ENCODE results near the gene WDR59.

WDR59 gene

DNA sequence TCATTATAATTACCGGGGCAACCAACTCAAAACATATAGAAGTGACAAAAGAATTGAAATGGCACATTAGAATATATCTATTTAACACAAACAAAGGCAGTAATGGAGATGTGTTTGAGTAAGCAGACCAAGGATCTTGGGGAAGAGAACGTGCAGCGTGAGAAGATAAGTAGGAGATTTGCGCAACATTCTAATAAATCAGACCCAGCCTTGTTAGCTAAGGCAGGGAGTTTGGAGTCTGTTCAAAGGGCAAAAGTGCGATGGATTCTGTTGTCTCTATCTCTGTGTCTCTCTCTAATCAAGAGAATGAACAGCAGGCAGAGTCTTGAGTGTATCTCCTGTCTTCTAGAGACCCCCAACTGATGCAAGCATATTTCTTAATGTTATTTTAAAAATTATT lies 155.3 kb downstream of the WDR59 start:
- no peak overlapping the region for H4K91ac ChIP-seq (ENCODE audit: low read depth, low read length)
- H3K4me2 ChIP-seq (ENCODE audit: low read length) = no peak overlapping the region
- no peak overlapping the region for H3K18ac ChIP-seq (ENCODE audit: low read length)
- H2BK12ac ChIP-seq (ENCODE audit: low read length) = no peak overlapping the region
- H4K8ac ChIP-seq (ENCODE audit: low read depth, low read length) = no peak overlapping the region
- no peaks in the 10 kb centered on the region for H3K4me1 ChIP-seq (ENCODE audit: control insufficient read depth in 1 of 2, insufficient read depth in 2 of 2, low read length in 2 of 2)
- no CpG with 5 or more reads among the region's 5 CpGs for WGBS (ENCODE audit: extremely low coverage, insufficient coverage, insufficient read length)
- no peak overlapping the region for H3K14ac ChIP-seq (ENCODE audit: low read length)
- no peak overlapping the region for H3K9ac ChIP-seq (ENCODE audit: low read length)
- DNase-seq = no peak
- H3K9me3 ChIP-seq (ENCODE audit: insufficient read depth, low read depth, low read length) = no peaks in the 10 kb centered on the region
- H2BK120ac ChIP-seq (ENCODE audit: insufficient read depth, low read length, poor library complexity) = no peak overlapping the region
- H3K27ac ChIP-seq (ENCODE audit: low read depth, low read length) = no peak overlapping the region
- H2BK5ac ChIP-seq (ENCODE audit: low read depth, low read length, poor library complexity) = no peak overlapping the region
- no peak overlapping the region for H2AK5ac ChIP-seq (ENCODE audit: low read length)
- H3K79me2 ChIP-seq (ENCODE audit: control insufficient read depth, insufficient read depth, low read length, poor library complexity) = no peaks in the 10 kb centered on the region
- H2AFZ ChIP-seq (ENCODE audit: insufficient read depth, low read length, poor library complexity) = no peak overlapping the region
- no peaks in the 10 kb centered on the region for H3K79me1 ChIP-seq (ENCODE audit: low read length)
- H3K27me3 ChIP-seq (ENCODE audit: insufficient read depth, low read length) = no peaks in the 10 kb centered on the region
- no peak overlapping the region for H4K12ac ChIP-seq (ENCODE audit: low read depth, low read length)
- H3K4me3 ChIP-seq (ENCODE audit: low read depth, low read length) = no peak overlapping the region
- no peaks in the 10 kb centered on the region for H3K36me3 ChIP-seq (ENCODE audit: control insufficient read depth in 1 of 2, insufficient read depth in 2 of 2, low read length in 2 of 2)
- no peak overlapping the region for H3K4ac ChIP-seq (ENCODE audit: low read depth, low read length)
- H3K23ac ChIP-seq (ENCODE audit: low read length) = no peak overlapping the region

DNA sequence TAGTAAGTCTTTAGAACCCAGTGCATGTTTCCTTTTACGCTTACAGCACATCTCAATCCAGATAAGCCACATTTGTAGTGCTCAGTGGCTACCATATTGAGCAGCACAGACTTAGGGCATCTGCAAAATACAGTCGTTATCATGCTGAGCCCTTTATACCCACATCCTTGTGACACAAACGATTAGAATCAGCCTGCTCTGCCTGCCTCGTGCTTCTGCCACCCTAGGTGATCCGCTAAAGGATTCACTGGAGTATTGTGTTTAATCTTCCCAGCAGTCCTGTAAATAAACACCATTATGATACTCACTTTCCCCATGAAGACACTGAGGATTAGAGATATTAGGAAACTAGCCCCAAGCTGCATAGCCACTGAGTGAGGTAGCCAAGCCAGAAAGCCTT lies 159.0 kb downstream of the WDR59 start:
- Histone ChIP-seq H2BK12ac (ENCODE audit: low read length) (no peak overlapping the region), H3K4ac (ENCODE audit: low read depth, low read length) (no peak overlapping the region), H2BK120ac (ENCODE audit: insufficient read depth, low read length, poor library complexity) (no peak overlapping the region), H3K27ac (ENCODE audit: low read depth, low read length) (no peak overlapping the region), H2BK5ac (ENCODE audit: low read depth, low read length, poor library complexity) (no peak overlapping the region), H3K36me3 (ENCODE audit: control insufficient read depth in 1 of 2, insufficient read depth in 2 of 2, low read length in 2 of 2) (no peaks in the 10 kb centered on the region), H3K4me1 (ENCODE audit: control insufficient read depth in 1 of 2, insufficient read depth in 2 of 2, low read length in 2 of 2) (no peaks in the 10 kb centered on the region), H3K14ac (ENCODE audit: low read length) (no peak overlapping the region), H3K79me1 (ENCODE audit: low read length) (no peaks in the 10 kb centered on the region), H3K18ac (ENCODE audit: low read length) (no peak overlapping the region), H3K79me2 (ENCODE audit: control insufficient read depth, insufficient read depth, low read length, poor library complexity) (no peaks in the 10 kb centered on the region), H3K27me3 (ENCODE audit: insufficient read depth, low read length) (peaks cover 2% of the 10 kb centered on the region), H3K9me3 (ENCODE audit: insufficient read depth, low read depth, low read length) (peaks cover 1% of the 10 kb centered on the region), H2AK5ac (ENCODE audit: low read length) (no peak overlapping the region), H4K12ac (ENCODE audit: low read depth, low read length) (no peak overlapping the region), H4K91ac (ENCODE audit: low read depth, low read length) (no peak overlapping the region), H2AFZ (ENCODE audit: insufficient read depth, low read length, poor library complexity) (no peak overlapping the region), H3K9ac (ENCODE audit: low read length) (peak overlapping the region; percentile 42), H3K4me3 (ENCODE audit: low read depth, low read length) (no peak overlapping the region), H3K23ac (ENCODE audit: low read length) (no peak overlapping the region), H4K8ac (ENCODE audit: low read depth, low read length) (no peak overlapping the region), H3K4me2 (ENCODE audit: low read length) (no peak overlapping the region)
- DNase-seq = no peak
- WGBS (ENCODE audit: extremely low coverage, insufficient coverage, insufficient read length) = no CpG with 5 or more reads among the region's 5 CpGs

DNA sequence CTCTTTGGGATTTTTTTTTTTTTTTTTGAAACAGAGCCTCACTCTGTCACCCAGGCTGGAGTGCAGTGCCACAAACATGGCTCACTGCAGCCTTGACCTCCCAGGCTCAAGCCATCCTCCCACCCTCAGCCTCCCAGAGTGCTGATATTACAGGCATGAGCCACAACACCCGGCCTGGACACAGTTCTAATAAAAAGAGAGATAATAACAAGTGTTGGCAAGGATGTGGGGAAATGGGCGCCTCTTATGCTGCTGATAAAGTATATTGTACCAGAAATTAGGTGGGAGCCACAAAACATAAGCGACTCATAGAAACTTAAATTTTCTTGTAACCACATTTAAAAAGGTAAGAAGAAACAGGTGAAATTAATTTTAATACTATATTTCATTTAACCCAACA lies 159.9 kb downstream of the WDR59 start:
- Histone ChIP-seq H3K4me2 (ENCODE audit: low read length) (no peak overlapping the region), H3K9me3 (ENCODE audit: insufficient read depth, low read depth, low read length) (peaks cover 1% of the 10 kb centered on the region), H3K79me2 (ENCODE audit: control insufficient read depth, insufficient read depth, low read length, poor library complexity) (no peaks in the 10 kb centered on the region), H4K12ac (ENCODE audit: low read depth, low read length) (no peak overlapping the region), H3K23ac (ENCODE audit: low read length) (no peak overlapping the region), H3K4me3 (ENCODE audit: low read depth, low read length) (no peak overlapping the region), H3K9ac (ENCODE audit: low read length) (no peak overlapping the region), H2BK12ac (ENCODE audit: low read length) (no peak overlapping the region), H3K27ac (ENCODE audit: low read depth, low read length) (no peak overlapping the region), H3K4me1 (ENCODE audit: control insufficient read depth in 1 of 2, insufficient read depth in 2 of 2, low read length in 2 of 2) (no peaks in the 10 kb centered on the region), H3K27me3 (ENCODE audit: insufficient read depth, low read length) (peaks cover 2% of the 10 kb centered on the region), H3K4ac (ENCODE audit: low read depth, low read length) (no peak overlapping the region), H2AK5ac (ENCODE audit: low read length) (no peak overlapping the region), H4K91ac (ENCODE audit: low read depth, low read length) (no peak overlapping the region), H3K79me1 (ENCODE audit: low read length) (no peaks in the 10 kb centered on the region), H2AFZ (ENCODE audit: insufficient read depth, low read length, poor library complexity) (no peak overlapping the region), H3K14ac (ENCODE audit: low read length) (no peak overlapping the region), H2BK5ac (ENCODE audit: low read depth, low read length, poor library complexity) (no peak overlapping the region), H3K36me3 (ENCODE audit: control insufficient read depth in 1 of 2, insufficient read depth in 2 of 2, low read length in 2 of 2) (no peaks in the 10 kb centered on the region), H3K18ac (ENCODE audit: low read length) (no peak overlapping the region), H4K8ac (ENCODE audit: low read depth, low read length) (no peak overlapping the region), H2BK120ac (ENCODE audit: insufficient read depth, low read length, poor library complexity) (no peak overlapping the region)
- DNase-seq = no peak
- WGBS (ENCODE audit: extremely low coverage, insufficient coverage, insufficient read length) = no CpG with 5 or more reads among the region's 3 CpGs

Measured in trophoblast cell (in vitro differentiated cells and primary cell).